T47D (cell line): ENCODE measurements around the gene SCAND1.

Source experiments
- DNase-seq, 2 experiments: peaks; one replicate each; pipeline versions ENCODE4 v3.0.0 to v3.0.0-alpha.2; 2011 to 2012; ENCODE audit warnings: low read depth in 1 of 2, low spot score in 1 of 2
- JUND ChIP-seq: IDR thresholded peaks from 2 replicates; pipeline ENCODE4 v1.6.1; 2012; ENCODE audit warnings: low read depth
- in situ Hi-C: cut with HindIII; loops from 2 replicates; pipeline ENCODE4 v1.10.0; 2016; ENCODE audit warnings: low sequenced_read_pairs, low pct_unique_long_range_greater_than_20kb

Gene SCAND1

GRCh38 chr20:35910254-35910653 is 44.0 kb downstream of the SCAND1 start:
- in situ Hi-C loops, result no loop called here
- no peak for DNase-seq
- TF ChIP-seq JUND, result no peak

GRCh38 chr20:35909796-35910195 is 44.5 kb downstream of the SCAND1 start:
- no peak for DNase-seq
- in situ Hi-C loops, result no loop called here
- TF ChIP-seq JUND, result no peak

- no peak for TF ChIP-seq JUND
- DNase-seq, result no peak
- in situ Hi-C loops, result no loop called here
Measured at GRCh38 chr20:35909176-35909575, 45.1 kb downstream of the SCAND1 start.

GRCh38 chr20:35908007-35908406 is 46.3 kb downstream of the SCAND1 start:
- no peak for TF ChIP-seq JUND
- in situ Hi-C loops, result no loop called here

GRCh38 chr20:35907017-35907701 is 47.1 kb downstream of the SCAND1 start:
- no peak for TF ChIP-seq JUND
- in situ Hi-C loops, result no loop called here
- no peak for DNase-seq

More at GRCh38 chr20:35908007-35908406, 46.3 kb downstream of the SCAND1 start:
- DNase-seq, result no peak

GRCh38 chr20:35904982-35905663 is 49.2 kb downstream of the SCAND1 start:
- DNase-seq, result no peak
- TF ChIP-seq JUND, result no peak
- in situ Hi-C loops, result no loop called here

GRCh38 chr20:35903843-35904242 is 50.5 kb downstream of the SCAND1 start:
- TF ChIP-seq JUND, result no peak
- in situ Hi-C loops, result no loop called here
- no peak for DNase-seq
